Mucosa of rectum (tissue), 2 donors: ENCODE measurements around the gene RGS12.

ENCODE experiments used
- H3K27ac ChIP-seq, 2 donors: one replicate each; pipeline ENCODE4 v1.7.0; 2013; ENCODE audit warnings: inconsistent platforms in 2 of 2, low read depth in 2 of 2, low read length in 2 of 2
- H3K27me3 ChIP-seq, 2 donors: one replicate each; pipeline ENCODE4 v1.7.0; 2013; ENCODE audit warnings: low read length in 2 of 2; ENCODE audit not compliant: control insufficient read depth in 2 of 2, insufficient read depth in 2 of 2
- H3K36me3 ChIP-seq, 2 donors: one replicate each; pipeline ENCODE4 v1.7.0; 2013; ENCODE audit warnings: low read length in 2 of 2; ENCODE audit not compliant: control insufficient read depth in 2 of 2, insufficient read depth in 2 of 2
- H3K4me1 ChIP-seq, 2 donors: one replicate each; pipeline ENCODE4 v1.7.0; 2013; ENCODE audit warnings: low read length in 2 of 2, mild to moderate bottlenecking in 1 of 2; ENCODE audit not compliant: control insufficient read depth in 2 of 2, insufficient read depth in 2 of 2
- H3K4me3 ChIP-seq, 2 donors: one replicate each; pipeline ENCODE4 v1.7.0; 2013; ENCODE audit warnings: low read length in 2 of 2
- H3K9ac ChIP-seq, 2 donors: one replicate each; pipeline ENCODE4 v1.7.0; 2013; ENCODE audit warnings: low read length in 2 of 2, low read depth in 1 of 2, mild to moderate bottlenecking in 1 of 2
- H3K9me3 ChIP-seq, 2 donors: one replicate each; pipeline ENCODE4 v1.7.0; 2013; ENCODE audit warnings: low read length in 2 of 2; ENCODE audit not compliant: control insufficient read depth in 2 of 2
- donor health status: healthy.
- donor health status: Normal muscosa, but diverticular disease.

The RGS12 gene

GRCh38 chr4:3335385-3335784 lies 42.6 kb downstream of the RGS12 start:
- Histone ChIP-seq H3K9me3 (no peaks in the 10 kb centered on the region), H3K4me1 (no peaks in the 10 kb centered on the region), H3K27ac (no peak overlapping the region), H3K4me3 (no peak overlapping the region), H3K27me3 (no peaks in the 10 kb centered on the region), H3K36me3 (no peaks in the 10 kb centered on the region), H3K9ac (no peak overlapping the region)

DNA sequence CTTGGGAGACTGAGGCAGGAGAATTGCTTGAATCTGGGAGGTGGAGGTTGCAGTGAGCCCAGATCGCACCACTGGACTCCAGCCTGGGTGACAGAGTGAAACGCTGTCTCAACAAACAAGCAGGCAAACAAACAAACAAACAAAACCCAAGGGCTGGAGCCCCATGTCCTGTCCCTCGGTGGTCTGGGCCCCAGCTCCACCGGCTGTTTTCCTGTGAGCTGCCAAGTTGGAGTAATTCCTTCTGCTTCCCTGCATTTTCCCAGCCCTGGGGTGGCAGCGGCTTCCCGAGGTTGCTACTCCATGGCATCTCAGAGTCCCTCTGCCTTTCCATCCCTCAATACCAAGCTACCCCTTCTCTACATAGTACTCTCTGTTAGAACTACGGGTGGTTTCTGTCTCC lies 43.2 kb downstream of the RGS12 start:
- Histone ChIP-seq H3K36me3 (no peaks in the 10 kb centered on the region), H3K27me3 (no peaks in the 10 kb centered on the region), H3K27ac (no peak overlapping the region), H3K4me1 (no peaks in the 10 kb centered on the region), H3K9me3 (no peaks in the 10 kb centered on the region), H3K9ac (no peak overlapping the region), H3K4me3 (no peak overlapping the region)

- H3K4me1 ChIP-seq, result no peaks in the 10 kb centered on the region
- H3K9me3 ChIP-seq, result no peaks in the 10 kb centered on the region
- H3K27me3 ChIP-seq, result no peaks in the 10 kb centered on the region
- H3K9ac ChIP-seq, result no peak overlapping the region
- H3K4me3 ChIP-seq, result no peak overlapping the region
- no peak overlapping the region for H3K27ac ChIP-seq
- no peaks in the 10 kb centered on the region for H3K36me3 ChIP-seq
Observed at GRCh38 chr4:3336382-3337356, 43.8 kb downstream of the RGS12 start.

DNA sequence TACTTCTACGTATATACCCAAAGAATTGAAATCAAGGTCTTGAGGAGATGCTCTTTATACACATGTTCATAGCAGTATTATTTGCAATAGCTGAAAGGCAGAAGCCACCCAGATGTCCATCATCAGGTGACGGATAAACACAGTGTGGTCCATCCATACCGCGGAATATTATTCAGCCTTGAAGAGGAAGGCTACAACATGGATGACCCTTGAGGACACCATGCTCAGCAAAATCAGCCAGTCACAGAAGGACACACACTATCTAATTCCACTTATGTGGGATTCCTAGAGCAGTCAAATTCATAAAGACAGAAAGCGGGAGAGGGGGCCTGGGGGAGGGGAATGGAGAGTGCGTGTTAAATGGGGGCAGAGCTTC lies 44.5 kb downstream of the RGS12 start:
- Histone ChIP-seq H3K27ac (no peak overlapping the region), H3K4me1 (no peaks in the 10 kb centered on the region), H3K9me3 (no peaks in the 10 kb centered on the region), H3K27me3 (no peaks in the 10 kb centered on the region), H3K36me3 (no peaks in the 10 kb centered on the region), H3K9ac (no peak overlapping the region), H3K4me3 (no peak overlapping the region)

- no peak overlapping the region for H3K4me3 ChIP-seq
- no peaks in the 10 kb centered on the region for H3K27me3 ChIP-seq
- H3K4me1 ChIP-seq, result no peaks in the 10 kb centered on the region
- H3K9ac ChIP-seq, result no peak overlapping the region
- H3K9me3 ChIP-seq, result no peaks in the 10 kb centered on the region
- peaks cover 0 to 1% of the 10 kb centered on the region in 2 donors for H3K36me3 ChIP-seq
- no peak overlapping the region for H3K27ac ChIP-seq
Observed at GRCh38 chr4:3337811-3338210, 45.0 kb downstream of the RGS12 start.

DNA sequence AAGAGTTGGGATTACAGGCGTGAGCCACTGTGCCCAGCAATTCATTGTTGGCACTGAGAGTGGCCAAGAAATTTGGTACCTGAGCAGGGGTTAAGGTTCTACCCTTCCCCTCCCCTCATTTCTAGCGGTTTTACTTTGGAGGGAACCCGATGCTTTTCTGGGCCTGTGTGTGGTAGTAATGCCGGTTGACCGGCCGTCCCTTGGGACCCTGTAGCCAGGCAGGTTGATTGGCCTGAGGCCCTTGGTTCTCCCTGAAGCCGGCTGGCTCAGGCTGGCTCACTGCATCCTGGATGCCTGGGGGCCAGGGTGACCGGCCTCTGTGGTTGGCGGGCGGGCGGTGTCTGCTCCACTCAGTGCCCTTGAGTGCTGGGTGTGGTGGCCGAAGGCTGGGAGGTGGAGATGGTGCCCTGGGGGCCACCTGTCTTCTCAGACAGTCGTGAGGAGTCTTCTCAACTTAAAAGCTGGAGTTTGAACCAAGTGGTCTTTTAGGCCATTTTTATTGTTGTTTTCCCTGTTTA lies 45.6 kb downstream of the RGS12 start:
- no peak overlapping the region for H3K27ac ChIP-seq

DNA sequence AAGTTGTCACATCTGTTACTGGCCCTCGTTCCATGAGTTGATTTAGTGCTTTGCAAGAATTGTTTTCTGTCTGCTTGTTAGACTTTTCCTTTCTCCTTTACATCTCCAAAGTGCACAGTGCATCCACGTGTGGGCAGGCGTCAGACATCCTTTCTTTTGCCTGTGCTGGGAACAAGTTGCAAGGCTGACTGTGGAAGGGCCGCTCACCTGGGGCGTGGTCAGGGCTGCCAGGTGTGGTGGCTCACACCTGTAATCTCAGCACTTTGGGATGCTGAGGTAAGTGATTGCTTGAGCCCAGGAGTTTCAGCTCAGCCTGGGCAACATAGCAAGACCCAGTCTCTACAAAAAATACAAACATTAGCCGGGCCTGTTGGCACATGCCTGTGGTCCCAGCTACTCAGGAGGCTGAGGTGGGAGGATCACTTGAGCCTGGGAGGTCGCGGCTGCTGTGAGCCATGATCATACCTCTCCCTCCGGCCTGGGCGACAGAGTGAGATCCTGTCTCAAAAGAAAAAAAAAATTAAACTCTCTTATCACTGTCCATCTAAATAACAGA lies 46.2 kb downstream of the RGS12 start:
- H3K36me3 ChIP-seq, result peaks cover 0 to 2% of the 10 kb centered on the region in 2 donors
- H3K27ac ChIP-seq, result no peak overlapping the region
- no peak overlapping the region for H3K4me3 ChIP-seq

More for the DNA sequence above, 45.6 kb downstream of the RGS12 start:
- Histone ChIP-seq H3K9me3 (no peaks in the 10 kb centered on the region), H3K27me3 (no peaks in the 10 kb centered on the region), H3K4me3 (no peak overlapping the region), H3K9ac (no peak overlapping the region), H3K36me3 (peaks cover 0 to 2% of the 10 kb centered on the region in 2 donors), H3K4me1 (no peaks in the 10 kb centered on the region)

DNA sequence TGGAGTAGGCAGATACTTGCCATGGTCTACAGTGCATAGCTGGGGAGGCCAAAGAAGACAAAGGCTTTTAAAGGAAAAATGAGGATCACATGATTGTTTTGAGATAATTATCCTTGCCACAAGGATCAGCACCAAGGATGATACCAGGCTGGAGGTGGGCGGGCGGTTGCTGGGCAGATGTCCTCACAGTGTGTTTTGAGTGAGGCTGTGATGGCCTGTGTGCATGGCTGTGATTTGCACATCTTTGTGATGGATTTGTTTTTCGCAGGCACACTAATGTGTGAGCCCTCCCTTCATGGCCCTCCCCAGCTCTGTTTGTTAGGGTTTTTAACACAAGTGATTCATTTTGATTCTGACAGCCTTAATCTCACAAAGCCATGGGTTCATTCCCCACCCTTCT lies 46.8 kb downstream of the RGS12 start:
- H3K36me3 ChIP-seq, result peaks cover 0 to 2% of the 10 kb centered on the region in 2 donors
- H3K4me3 ChIP-seq, result no peak overlapping the region
- H3K27ac ChIP-seq, result no peak overlapping the region
- no peaks in the 10 kb centered on the region for H3K9me3 ChIP-seq
- H3K9ac ChIP-seq, result no peak overlapping the region
- no peaks in the 10 kb centered on the region for H3K27me3 ChIP-seq
- no peaks in the 10 kb centered on the region for H3K4me1 ChIP-seq

More for the DNA sequence above, 46.2 kb downstream of the RGS12 start:
- Histone ChIP-seq H3K27me3 (no peaks in the 10 kb centered on the region), H3K9me3 (no peaks in the 10 kb centered on the region), H3K4me1 (no peaks in the 10 kb centered on the region), H3K9ac (no peak overlapping the region)

GRCh38 chr4:3340038-3340699 lies 47.3 kb downstream of the RGS12 start:
- no peak overlapping the region for H3K4me3 ChIP-seq
- H3K27me3 ChIP-seq, result no peaks in the 10 kb centered on the region
- H3K36me3 ChIP-seq, result peaks cover 0 to 2% of the 10 kb centered on the region in 2 donors
- H3K27ac ChIP-seq, result no peak overlapping the region
- no peak overlapping the region for H3K9ac ChIP-seq
- H3K4me1 ChIP-seq, result no peaks in the 10 kb centered on the region
- no peaks in the 10 kb centered on the region for H3K9me3 ChIP-seq

DNA sequence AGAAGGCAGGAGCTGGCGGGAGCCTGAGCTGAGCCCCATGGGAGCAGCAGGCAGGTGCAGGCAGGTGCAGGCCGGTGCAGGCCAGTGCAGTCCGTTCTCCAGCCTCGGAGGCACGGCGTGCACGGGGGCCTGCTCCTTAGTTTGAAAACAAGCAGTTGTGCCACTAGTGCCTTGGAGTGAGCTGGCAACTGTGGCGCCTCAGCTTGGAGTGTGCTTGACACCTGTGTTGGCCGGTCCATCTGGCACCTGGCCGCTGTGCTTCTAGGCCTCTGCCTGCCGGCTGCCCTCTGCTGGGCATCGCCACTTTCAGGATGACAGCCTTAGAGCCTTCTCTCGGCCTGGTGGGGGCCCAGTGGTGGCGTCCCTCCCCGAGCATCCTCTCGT lies 47.9 kb downstream of the RGS12 start:
- H3K4me1 ChIP-seq, result no peaks in the 10 kb centered on the region
- H3K9ac ChIP-seq, result no peak overlapping the region
- peaks cover 0 to 2% of the 10 kb centered on the region in 2 donors for H3K36me3 ChIP-seq
- H3K4me3 ChIP-seq, result no peak overlapping the region
- H3K27ac ChIP-seq, result no peak overlapping the region
- no peaks in the 10 kb centered on the region for H3K27me3 ChIP-seq
- H3K9me3 ChIP-seq, result no peaks in the 10 kb centered on the region
